NCI-H2227 treated with DMSO at 0.1 percent for 48 hours (cell line): ENCODE measurements around the gene RIMBP2.
"Not testable (repeated sequence)": the region's sequence is repeated elsewhere in the genome, so short reads cannot be mapped to it uniquely, and the experiment has no call there.

Source experiments
- DNase-seq: peaks from one replicate; lab custom pipeline; 2025; lab: John Stamatoyannopoulos, UW

The RIMBP2 gene

DNA sequence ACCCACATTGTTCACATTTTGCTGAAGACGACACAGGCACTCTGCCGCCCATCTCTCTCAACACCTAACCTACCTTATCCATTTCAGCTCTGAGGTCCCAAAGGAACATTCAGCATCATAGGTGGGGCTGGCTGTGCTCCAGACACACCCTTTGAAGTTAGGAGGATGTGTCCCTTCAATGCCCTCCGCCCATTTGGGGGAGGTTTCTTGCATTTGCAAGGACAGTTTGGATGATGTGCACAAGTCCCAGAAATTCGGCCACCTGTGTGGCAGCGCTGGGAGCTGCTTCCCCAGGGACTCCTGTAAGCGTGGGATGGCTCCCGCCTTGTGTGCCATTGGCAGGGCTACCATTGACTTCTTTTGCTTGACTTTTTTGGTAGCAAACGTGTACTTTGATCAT lies 113.8 kb downstream of the RIMBP2 start:
- DNase-seq, result no peak

DNA sequence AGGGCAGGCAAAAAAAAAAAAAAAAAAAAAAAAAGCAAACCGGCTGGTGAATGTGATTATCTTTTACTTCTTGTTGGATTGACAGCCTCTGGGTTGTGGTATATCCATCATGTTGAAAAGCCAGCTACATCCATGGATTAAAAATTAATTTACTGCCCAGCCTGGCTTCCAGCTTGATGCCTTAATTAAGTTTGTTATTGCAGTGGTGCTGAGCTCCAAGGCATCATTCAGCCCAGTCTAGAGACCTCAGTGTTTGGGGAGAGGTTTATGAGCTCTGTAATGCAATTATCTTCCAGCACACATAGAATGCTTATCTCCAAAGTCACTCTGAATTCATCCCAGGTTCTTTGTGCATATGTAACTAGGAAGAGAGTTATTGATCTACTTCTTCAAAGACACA lies 114.8 kb downstream of the RIMBP2 start:
- no peak for DNase-seq

DNA sequence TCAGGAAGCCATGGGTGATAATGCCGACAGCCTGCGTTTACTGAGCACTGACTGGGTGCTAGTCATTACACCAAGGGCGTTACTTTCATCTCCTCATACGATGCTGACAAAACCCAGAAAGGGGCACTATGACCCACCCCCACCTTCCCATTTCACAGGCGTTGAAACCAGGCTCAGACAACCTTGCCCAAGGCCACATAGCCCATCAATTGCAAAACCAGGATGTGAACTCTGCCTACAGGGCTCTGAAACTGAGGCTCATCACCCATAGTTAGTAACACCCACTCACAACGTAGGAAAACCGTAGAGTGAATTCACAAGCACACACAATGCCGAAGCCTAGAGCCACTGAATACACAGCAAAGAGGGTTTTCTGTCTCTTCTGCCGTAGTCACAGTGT lies 119.9 kb downstream of the RIMBP2 start:
- no peak for DNase-seq

DNA sequence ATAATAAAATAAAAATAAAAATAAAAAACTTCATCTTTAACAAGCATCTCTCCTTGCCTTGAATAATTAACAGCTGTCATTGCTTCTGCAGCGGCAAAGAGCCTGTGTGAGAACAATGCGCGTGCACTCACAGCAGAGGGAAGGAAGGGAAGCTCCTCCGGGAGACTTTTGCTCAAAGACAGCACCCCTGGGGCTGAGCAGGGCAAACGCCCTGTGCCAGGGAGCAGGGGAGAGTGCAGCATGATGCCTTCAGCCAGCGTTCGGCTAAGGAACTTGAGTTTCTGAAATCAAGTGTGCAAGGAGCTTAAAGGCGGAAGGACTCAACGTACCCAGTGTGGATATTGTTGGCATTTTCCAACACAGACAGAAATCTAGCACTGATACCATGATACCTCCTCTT lies 120.5 kb downstream of the RIMBP2 start:
- no peak for DNase-seq

DNA sequence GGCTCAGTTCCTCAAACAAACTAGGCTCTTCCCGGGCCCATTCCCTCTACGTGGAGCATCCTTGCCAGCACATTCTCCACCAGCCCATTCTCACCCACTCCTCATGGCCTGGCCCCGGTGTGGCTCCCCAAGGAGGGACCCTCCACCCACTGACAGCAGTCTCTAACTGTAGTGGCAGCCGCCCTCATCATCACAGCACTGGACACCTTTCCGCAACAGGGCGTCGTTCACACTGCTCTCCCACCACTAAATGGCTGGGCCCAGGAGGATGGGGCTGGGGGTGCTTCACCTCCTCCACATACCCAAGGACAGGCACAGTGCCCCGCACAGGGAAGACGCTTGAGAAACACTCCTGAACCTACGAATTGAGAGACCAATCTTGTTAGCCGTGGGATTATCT lies 123.0 kb downstream of the RIMBP2 start:
- no peak for DNase-seq

DNA sequence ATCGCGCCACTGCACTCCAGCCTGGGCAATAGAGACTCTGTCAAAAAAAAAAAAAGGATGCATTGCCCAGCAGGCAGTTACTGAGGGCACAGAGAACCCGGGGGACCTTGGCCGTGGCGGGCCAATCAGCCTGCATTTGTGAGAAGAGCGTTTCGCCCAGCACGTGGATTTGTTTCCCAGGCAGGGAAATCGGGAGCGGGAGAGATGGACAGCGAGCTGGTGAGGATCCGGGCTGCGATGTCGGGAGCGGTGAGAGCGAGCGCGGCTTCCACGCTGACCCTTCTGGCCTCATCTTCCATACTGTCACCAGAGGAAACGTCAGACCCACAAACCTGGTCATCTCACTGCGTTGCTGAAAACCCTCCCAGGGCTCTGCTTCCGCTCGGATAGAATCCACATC lies 123.5 kb downstream of the RIMBP2 start:
- DNase-seq, result no peak

DNA sequence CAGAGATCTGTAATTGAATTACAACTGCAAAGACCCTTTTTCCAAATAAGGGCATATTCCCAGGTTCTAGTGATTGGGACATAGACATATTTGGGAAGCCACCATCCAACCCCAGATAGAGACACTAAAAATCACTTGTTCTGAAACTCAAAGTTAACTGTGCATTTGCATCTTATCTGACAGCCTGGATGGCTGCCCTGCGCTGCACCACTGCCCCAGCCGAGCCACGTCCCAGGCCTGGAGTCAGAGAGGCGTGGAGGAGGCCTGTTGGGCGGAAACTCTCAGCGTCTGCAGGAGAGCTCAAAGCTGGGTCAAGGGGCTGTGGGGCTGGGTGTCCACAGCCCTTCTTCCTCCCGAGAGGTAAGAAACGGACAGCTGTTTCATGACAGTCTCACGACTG lies 124.4 kb downstream of the RIMBP2 start:
- no peak for DNase-seq

DNA sequence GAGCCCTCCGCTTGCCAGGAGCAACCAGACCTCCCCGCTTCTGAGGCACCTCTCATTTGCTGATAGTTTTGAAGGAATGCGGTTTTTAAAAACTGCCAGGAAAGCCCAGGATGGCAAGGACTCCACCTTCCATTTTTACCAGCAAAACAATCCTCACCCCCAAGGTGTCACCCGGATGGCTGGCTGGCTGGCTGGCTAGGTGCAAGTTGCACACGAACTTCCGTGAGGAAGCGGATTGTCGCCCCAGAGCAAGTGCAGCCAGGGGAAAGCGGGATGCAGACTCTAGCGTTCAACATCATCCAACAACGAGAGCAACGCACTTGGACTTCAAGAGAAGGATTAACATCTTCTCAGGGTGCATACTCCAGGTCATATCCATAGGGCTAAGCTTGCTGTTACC lies 125.4 kb downstream of the RIMBP2 start:
- DNase-seq, result no peak

DNA sequence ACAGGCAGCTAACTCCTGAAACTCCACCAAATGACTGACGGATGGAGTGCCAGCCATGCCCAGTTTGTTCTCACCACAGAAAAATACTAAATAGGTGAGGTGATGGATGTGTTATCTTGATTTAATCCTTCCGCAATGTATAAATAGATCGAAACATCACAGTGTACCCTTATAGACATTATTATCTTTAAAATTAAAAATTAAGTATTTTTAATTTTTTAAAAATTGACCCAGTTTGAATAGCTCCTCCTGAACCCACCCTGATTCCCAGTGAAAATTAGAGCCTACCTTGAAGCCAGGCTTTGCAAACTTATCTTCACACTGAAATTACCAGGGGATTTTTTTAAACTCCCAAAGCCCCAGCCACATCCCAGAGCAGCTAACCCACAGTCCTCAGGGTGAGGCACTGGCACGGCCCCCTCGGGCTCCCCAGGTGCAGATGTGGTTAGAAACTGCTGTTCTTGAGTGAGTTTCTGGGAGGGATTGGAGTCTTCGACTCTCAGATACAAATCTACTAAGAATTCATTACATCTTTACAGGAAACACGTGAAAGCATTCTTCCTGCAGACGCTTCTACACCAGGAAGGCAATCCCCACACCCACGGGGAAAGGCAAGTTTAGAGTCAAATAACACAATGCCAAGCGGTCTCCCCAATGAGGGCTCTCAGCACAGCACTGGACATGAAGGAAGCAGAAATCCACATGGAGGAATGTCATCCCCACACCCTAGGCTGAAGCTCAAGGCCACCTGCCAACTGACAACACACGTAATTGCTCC lies 126.4 kb downstream of the RIMBP2 start:
- no peak for DNase-seq

DNA sequence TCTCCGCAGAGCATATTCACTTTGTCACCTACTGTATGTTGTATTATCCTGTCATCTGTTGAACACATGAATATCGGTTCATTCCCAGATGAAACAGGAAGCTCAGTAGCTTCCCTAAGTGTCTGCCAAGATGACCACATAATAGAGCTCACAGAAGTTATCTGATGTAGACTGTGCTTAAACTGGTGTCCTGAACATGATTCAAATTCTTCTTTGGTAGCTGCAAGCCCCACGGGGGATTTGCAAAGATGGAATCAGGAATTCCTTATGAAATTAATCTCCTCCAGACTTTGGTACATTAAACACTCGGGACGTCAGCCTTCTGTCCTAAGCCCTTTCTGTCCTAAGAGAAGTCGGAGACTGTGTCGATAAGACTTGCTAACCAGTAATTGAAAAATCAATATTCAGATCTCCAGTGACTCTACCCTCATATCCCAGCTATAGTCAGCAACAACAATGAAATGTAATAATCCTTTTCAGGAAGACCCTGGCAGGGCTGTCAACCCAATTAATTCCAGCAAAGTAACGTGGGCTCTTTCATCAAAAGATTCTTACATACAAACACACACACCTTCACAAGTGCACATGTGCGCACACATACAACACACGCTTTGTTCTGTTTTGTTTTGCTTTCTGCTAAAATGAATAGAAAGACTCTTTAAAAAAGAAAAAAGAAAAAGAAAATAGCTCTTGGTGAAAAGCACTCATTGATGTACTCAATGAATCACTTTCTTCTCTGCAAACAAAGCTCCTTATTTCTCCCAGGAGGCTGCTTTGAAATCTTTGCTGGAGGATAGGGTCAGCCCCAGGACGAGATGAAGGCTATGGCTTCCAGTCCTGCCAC lies 127.2 kb downstream of the RIMBP2 start:
- DNase-seq, result no peak

DNA sequence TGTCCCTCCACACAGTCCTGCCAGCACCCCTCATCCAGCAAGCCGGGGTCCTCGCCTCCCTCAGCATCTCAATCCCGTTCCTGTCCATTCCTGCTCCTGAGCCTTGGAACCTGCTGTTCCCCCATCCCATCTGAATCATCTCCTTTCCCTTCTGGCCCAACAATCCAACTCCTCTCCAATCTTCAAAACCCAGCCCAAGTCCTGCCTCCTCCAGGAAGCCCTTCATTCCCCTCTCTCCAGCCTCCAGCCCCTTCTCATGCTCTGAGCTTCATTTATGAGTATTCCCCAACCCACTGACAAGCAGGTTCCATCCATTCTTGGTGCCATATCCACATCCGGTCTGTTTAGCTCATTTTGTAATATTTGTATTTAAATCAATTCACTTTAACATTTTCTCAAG lies 128.1 kb downstream of the RIMBP2 start:
- no peak for DNase-seq

DNA sequence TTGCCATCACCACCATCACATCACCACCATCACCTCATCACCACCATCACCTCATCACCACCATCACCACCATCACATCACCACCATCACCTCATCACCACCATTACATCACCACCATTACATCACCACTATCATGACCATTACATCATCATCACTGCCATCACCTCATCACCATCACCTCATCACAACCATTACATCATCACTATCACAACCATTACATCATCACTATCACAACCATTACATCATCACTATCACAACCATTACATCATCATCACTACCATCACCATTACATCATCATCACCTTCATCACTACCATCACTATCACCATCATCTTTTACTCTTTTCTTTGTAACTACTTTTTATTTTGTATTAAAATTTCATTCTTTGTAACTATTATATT lies 131.6 kb downstream of the RIMBP2 start:
- DNase-seq, result not testable (repeated sequence)

DNA sequence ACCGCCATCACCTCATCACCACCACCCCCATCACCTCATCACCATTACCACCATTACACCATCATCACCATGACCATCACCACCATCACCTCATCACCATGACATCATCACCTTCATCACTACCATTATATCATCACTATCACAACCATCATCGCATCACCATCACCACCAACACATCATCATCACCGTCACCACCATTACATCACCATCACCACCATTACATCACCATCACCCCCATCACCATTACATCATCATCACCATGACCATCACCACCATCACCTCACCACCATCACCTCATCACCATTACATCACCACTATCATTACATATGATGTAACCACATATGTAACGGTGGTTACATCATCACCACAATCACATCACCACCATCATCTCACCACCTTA lies 132.3 kb downstream of the RIMBP2 start:
- no peak for DNase-seq

DNA sequence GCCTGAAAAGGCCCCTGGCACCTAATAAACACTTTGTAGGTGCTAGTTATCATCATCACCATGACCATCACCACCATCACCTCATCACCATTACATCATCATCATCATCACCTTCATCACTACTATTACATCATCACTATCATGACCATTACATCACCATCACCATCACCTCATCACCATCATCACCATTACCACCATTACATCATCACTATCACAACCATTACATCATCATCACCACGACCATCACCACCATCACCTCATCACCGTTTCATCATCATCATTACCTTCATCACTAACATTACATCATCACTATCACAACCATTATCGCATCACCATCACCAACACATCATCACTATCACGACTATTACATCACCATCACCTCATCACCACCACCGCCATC lies 132.8 kb downstream of the RIMBP2 start:
- no peak for DNase-seq

DNA sequence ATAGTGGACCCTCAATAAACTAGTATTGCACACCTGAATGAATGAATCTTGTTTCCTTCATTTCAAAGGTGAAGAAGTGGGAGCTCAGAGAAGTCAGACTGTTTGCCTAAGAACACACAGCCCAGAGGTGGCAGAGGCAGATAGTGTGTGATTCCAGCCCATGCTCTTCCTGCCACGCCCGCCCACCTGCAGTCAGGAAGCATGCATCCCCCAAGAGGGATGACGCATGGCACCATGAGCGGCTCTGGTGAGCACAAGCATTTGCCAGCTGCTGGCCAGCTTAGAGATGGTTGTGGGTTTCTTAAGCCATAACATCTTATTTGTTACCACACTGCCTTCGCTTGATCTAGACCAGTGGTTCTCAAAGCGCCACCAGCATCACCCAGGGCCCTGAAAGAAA lies 133.8 kb downstream of the RIMBP2 start:
- DNase-seq, result no peak

DNA sequence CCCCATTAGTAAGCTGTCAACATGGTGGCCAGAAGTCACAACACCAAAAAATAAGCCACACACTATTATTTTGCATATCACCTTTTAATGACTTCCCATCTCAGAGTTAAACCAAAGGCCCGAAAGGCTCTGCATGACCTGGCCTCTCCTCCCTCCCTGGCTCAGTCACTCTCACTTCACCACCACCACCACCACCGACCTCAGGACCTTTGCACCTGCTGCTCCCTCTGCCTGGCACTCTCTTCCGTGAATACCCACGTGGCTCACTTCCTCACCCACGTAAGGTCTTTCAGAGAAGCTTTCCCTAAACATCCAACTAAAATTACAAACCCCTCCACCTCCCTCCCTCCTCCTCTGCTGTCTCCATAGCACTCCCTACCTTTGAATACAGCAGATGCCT lies 134.3 kb downstream of the RIMBP2 start:
- DNase-seq, result no peak

DNA sequence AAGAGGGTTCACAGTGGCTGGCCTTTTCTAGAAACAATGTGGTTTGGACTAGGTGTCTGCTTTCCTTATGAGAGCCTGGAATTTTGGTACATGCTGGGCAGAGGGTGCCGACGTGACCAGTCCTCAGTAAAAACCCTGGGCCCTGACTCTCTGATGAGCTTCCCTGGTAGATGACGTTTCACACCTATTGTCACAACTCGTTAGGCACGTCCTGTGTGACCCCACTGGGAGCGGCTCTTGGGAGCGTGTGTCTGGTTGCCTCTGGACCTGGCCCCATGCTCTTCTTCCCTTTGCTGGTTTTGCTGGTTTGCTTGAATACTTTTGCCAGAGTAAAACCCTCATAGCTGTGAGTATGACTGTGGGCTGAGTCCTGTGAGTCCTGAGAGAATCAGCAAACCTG lies 136.9 kb downstream of the RIMBP2 start:
- no peak for DNase-seq

DNA sequence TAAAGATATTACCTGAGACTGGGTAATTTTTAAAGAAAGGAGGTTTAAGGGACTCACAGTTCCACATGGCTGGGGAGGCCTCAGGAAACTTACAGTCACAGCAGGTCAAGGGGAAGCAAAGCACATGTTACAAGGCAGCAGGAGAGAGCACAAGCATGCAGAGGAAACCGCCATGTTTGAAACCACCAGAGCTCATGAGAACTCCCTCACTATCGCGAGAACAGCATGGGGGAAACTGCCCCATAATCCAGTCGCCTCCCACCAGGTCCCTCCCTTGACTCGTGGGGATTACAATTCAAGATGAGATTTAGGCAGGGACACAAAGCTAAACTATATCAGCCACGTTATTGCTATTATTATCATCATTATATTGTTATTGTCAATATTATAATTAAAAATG lies 138.7 kb downstream of the RIMBP2 start:
- DNase-seq, result no peak

DNA sequence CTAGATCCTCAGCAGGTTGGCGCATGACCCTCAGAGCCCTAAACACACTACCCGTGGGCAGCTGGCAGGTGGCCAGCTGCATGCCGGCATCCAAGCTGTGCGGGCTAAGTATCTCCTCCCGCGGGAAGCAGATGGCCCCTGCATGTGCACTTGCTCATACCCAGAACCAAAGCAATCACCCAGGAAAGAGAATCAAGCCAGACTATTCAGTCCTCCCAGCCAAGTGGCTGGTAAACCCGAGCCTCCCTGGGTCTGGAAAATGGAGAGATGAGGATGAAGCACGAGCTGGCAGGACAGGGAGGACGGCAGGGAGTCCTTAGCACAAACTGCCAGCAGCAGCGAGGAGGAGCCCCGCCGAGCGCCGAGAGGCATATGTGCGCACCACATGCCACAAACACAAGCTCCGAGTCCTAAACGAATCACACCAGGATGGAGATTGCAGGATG lies 139.7 kb downstream of the RIMBP2 start:
- DNase-seq, result no peak

DNA sequence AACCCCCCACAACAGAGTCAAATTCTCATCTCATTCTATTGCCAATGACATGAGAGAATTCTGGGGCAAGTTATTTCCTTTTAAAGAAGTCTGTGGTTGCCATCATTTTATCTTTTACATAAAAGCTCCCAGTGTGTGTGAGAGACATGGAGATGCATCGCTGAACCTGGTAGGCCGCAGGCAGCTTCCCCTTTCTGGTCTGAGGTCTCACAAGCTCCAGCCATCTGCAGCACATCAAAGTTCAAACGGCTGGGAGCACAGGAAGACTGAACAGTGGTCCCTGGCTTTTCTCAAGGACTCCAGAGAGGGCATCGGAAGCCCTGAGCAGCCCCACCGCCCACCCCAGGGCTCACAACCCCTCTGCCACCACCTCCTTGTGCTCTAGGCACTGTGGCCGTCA lies 141.7 kb downstream of the RIMBP2 start:
- no peak for DNase-seq

DNA sequence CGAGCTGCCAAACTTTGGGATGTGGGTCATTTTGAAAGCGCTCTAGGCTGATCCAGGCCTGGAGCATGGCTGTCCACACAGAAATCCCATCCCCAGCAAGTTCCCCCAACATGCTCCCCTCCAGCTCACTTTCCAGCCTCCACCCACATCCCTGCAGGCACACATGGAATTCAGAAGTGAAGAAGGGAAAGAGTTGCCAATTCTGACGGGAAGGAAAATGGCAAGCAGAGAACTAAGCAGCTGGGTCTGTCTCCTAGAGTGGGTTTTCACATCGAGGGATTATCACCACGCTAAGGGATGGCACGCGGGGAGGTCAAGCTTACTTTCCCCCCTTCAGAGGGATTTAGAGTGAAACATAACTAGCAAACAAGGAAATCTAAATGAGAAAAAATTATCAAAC lies 142.3 kb downstream of the RIMBP2 start:
- DNase-seq, result no peak

DNA sequence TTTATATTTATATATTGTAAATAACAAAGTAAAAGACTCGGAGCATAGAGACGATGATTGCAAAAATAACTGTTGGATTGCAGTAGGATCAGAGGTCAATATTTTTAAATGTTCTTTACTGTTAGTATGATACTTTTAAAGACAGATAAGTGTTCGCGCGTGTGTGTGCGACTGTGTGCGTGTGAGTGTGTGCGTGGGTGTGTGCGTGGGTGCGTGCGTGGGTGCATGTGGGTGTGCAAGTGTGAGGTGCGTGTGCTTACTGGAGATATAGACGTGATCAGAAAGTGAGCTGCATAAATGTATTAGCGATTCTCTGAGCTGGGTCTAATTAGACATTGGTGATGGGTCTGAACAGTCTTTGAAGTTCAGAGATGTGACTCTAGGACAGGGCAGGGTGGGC lies 142.9 kb downstream of the RIMBP2 start:
- DNase-seq, result no peak

DNA sequence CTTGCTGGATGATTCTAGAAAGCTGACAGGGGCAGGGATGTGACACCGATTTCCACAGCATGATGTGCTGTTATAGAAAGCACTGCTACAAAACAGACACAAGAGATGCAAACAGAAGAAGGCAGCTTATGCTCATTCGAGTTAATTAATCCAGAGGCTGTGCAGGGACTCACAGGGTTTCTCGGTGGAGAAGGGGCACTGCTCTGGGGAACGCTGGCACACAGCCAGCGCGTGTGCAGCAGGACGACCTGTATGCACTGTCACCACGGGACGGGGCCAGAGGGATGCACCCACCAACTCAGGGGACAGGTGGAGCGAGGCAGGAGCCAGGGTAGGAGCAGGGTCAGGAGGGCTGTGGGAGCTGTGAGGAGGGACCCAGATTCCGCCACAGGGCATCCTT lies 143.5 kb downstream of the RIMBP2 start:
- no peak for DNase-seq

DNA sequence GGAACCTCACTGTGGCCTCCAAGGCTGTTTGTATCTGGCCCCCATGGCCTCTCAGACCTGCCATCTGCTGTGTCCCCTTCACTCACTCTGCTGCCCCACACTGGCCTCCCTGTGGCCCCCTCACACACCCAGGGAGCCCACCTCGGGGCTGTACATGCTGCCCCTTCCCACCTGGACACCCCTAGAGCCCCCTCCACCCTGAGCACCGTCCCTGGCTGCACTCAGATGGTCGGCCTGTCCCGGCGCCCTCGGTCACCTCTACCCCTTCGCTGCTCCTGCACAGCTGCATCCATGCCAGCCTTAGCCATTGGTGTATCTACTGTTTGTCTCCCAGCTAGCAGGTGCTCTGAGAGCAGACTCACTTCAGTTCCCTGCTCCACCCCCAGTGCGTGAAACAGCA lies 144.4 kb downstream of the RIMBP2 start:
- DNase-seq, result no peak
